ENCODE measurements around the gene HTT-AS. TPM values are rescaled to one million over a fixed set of nuclear protein-coding genes. Genes with fewer than 3 reads are reported as not detected.

HTT-AS gene
- total RNA-seq, 1 donor from 2014 or later: not detected

DNA sequence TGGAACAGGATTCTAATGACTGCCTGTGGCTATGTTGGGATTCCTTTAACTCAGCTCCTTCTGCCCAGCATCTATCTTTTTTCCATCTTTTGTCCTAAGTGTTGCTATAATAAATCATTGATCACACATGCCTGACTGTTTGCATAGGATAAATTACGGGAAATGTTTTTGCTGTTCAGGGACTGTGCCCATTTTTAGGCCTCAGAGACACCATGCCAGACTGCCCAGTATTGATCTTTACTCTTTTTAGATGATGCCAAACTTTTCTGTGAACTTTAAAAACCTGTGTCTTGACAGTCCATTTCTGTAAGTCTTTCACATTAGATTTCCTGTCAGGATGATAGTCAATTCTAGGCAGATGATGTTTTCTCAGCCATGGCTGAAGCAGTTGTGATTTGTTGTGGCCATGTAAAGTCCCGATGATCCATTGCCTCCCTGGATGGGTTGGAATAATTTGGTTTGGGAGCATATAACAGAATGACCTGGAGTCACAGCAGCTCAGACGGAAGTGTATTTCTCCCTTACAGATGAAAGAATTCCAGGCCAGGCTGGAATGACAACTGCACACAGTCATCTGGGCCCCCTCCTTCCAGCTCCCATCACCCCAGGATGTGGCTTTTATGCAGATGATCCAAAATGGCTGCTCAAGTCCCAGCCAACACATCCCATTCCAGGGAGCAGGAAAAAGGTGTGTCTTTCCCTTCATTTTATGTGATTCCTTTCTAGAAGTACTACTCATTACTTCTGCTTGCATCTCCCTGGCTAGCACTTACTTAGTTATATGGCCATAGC is 3.4 kb downstream of the HTT-AS start:
- Histone ChIP-seq H3K36me3 (ENCODE audit: control insufficient read depth, insufficient read depth, low read length) (no peaks in the 10 kb centered on the region), H3K27me3 (ENCODE audit: control insufficient read depth, insufficient read depth, low read length) (peaks cover 2% of the 10 kb centered on the region), H3K4me3 (ENCODE audit: low read depth, low read length) (no peak overlapping the region)
- no peak for FAIRE-seq
- DNase-seq (ENCODE audit: low read depth): no peak
- TF ChIP-seq, protein P1, sequence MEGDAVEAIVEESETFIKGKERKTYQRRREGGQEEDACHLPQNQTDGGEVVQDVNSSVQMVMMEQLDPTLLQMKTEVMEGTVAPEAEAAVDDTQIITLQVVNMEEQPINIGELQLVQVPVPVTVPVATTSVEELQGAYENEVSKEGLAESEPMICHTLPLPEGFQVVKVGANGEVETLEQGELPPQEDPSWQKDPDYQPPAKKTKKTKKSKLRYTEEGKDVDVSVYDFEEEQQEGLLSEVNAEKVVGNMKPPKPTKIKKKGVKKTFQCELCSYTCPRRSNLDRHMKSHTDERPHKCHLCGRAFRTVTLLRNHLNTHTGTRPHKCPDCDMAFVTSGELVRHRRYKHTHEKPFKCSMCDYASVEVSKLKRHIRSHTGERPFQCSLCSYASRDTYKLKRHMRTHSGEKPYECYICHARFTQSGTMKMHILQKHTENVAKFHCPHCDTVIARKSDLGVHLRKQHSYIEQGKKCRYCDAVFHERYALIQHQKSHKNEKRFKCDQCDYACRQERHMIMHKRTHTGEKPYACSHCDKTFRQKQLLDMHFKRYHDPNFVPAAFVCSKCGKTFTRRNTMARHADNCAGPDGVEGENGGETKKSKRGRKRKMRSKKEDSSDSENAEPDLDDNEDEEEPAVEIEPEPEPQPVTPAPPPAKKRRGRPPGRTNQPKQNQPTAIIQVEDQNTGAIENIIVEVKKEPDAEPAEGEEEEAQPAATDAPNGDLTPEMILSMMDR (IDR thresholded peaks at IDR 0.05; ENCODE audit: insufficient read depth, low read length, severe bottlenecking): no peak

DNA sequence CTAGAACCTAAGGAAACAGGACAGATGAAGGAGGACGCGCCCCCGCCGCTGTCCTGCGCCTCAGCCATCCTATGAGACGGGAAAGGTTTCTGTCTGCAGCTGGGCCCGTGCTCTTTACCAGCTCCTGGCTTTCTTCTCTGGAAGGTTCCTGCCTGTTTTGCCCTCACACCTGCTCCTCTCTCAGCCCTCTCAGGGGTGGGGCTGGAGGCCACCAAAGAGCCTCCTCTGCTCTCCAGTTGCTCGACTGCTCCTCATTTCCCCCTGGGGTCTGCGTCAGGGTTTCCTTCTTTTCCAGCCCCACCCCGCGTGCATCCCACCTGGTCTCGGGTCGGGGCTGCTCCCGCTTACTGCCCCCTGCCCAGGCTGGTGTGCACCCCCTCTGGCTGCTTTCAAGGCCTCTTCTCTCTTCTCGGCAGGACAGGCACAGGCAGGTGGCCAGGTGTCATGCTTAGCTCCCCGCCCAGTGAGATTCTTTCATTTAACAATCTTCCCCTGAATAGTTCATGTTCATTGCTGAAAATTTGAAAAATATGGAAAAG is 4.6 kb downstream of the HTT-AS start:
- TF ChIP-seq, protein P1 (IDR thresholded peaks at IDR 0.05; ENCODE audit: insufficient read depth, low read length, severe bottlenecking): no peak
- Histone ChIP-seq H3K36me3 (ENCODE audit: control insufficient read depth, insufficient read depth, low read length) (no peaks in the 10 kb centered on the region), H3K4me3 (ENCODE audit: low read depth, low read length) (no peak overlapping the region), H3K27me3 (ENCODE audit: control insufficient read depth, insufficient read depth, low read length) (peaks cover 2% of the 10 kb centered on the region)
- no peak for DNase-seq (ENCODE audit: low read depth)
- FAIRE-seq: no peak

DNA sequence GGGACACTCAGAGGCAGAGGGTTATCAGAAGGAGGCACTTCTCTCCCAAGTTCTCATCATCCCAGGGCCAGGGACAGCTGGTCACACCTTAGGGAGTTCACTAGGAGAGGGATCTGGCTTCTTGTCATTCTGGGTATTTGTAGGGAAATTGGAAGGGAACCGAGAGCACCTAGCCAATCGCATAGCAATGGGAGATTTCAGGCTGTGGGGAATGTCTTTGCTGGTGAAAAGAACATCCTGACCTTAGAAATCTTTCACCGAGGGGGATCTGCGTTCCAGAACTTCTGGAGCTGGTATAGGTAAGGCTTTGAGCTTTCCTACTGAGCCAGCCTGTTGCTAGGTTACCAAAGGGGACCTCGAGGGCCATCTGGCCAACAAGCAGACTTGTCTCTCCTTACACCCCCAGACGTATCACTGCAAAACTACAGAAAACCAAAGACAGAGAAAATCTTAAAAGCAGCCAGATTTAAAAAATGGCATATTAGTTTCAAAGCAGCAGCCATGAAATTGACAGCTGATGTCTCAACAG is 6.8 kb downstream of the HTT-AS start:
- FAIRE-seq (no peak), DNase-seq (ENCODE audit: low read depth) (no peak)
- no peak overlapping the region for H3K4me3 ChIP-seq (ENCODE audit: low read depth, low read length)
- no peaks in the 10 kb centered on the region for H3K36me3 ChIP-seq (ENCODE audit: control insufficient read depth, insufficient read depth, low read length)
- TF ChIP-seq, protein P1 (IDR thresholded peaks at IDR 0.05; ENCODE audit: insufficient read depth, low read length, severe bottlenecking): no peak
- peaks cover 2% of the 10 kb centered on the region for H3K27me3 ChIP-seq (ENCODE audit: control insufficient read depth, insufficient read depth, low read length)

DNA sequence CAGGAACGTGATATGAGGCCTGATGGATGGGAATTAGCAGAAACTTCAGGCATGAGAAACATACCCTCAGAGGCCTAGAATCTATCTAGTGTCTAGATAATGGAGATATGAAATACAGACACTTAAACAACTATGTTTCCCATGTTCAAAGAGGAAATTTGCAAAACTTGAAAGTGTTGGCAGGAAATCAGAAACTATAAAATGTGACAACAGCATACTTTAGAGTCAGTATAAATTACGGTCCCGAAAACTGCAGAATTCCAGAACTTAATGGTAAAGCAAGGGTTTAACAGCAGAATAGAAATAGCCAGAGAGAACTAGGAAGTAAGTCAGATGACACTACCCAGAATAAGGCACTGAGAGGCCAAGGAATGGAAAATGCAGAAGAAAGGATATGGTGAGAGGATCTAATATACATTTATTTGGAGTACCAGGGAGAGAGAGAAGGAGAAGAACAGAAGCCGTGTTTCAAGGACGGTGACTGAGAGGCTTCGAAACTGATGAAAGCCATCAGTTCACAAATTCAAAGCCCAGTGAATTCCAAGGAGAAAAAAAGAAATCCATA is 7.4 kb downstream of the HTT-AS start:
- no peak for FAIRE-seq
- Histone ChIP-seq H3K4me3 (ENCODE audit: low read depth, low read length) (no peak overlapping the region), H3K27me3 (ENCODE audit: control insufficient read depth, insufficient read depth, low read length) (peaks cover 2% of the 10 kb centered on the region), H3K36me3 (ENCODE audit: control insufficient read depth, insufficient read depth, low read length) (no peaks in the 10 kb centered on the region)
- DNase-seq (ENCODE audit: low read depth): no peak
- TF ChIP-seq, protein P1 (IDR thresholded peaks at IDR 0.05; ENCODE audit: insufficient read depth, low read length, severe bottlenecking): no peak

DNA sequence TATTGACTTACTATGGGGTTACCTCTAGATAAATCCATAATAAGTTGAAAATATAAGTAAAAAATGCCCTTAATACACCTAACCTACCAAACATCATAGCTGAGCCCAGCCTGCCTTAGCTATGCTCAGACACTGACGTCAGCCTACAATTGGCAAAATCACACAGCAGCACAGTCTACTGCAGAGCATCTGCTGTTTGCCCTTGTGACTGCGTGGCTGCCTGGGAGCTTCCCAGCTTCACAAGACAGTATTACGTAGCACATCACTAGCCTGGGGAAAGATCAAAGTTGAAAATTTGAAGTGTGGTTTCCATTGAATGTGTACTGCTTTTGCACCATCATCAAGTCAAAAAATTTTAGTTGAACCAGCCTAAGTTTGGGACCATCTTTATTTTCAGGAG is 8.8 kb downstream of the HTT-AS start:
- no peak for DNase-seq (ENCODE audit: low read depth)
- TF ChIP-seq, protein P1 (IDR thresholded peaks at IDR 0.05; ENCODE audit: insufficient read depth, low read length, severe bottlenecking): no peak

More for the DNA sequence above, 8.8 kb downstream of the HTT-AS start:
- no peak for FAIRE-seq
- no peak overlapping the region for H3K4me3 ChIP-seq (ENCODE audit: low read depth, low read length)
- H3K36me3 ChIP-seq (ENCODE audit: control insufficient read depth, insufficient read depth, low read length): no peaks in the 10 kb centered on the region
- peaks cover 2% of the 10 kb centered on the region for H3K27me3 ChIP-seq (ENCODE audit: control insufficient read depth, insufficient read depth, low read length)
